Spleen (tissue), 11 donors: ENCODE data around the gene MPZ. TPM values are rescaled to one million over a fixed set of nuclear protein-coding genes. Genes with fewer than 3 reads are reported as not detected.

Source experiments
- DNase-seq: peaks from one replicate; pipeline ENCODE4 v3.0.0-alpha.2; 2020
- H3K27ac ChIP-seq, 8 donors: fragments of 200-600 bp; sonication (generic) in 7 of 8; 1 replicate in 4 of 8; 2 replicates in 4 of 8; pipeline versions ENCODE4 v1.5.0 to v1.8.0; 2016 to 2021; ENCODE audit warnings: inconsistent platforms in 4 of 8, mild to moderate bottlenecking in 4 of 8, moderate library complexity in 1 of 8
- H3K27me3 ChIP-seq, 7 donors: fragments of 200-600 bp; sonication (generic) in 6 of 7; replicated peaks in 1 of 7; 1 replicate in 4 of 7; 2 replicates in 3 of 7; pipeline versions ENCODE4 v1.5.0 to v1.8.0; 2016 to 2021; ENCODE audit warnings: inconsistent platforms in 3 of 7, mild to moderate bottlenecking in 1 of 7
- H3K36me3 ChIP-seq, 6 donors: fragments of 200-600 bp; sonication (generic) in 5 of 6; 1 replicate in 4 of 6; 2 replicates in 2 of 6; pipeline versions ENCODE4 v1.5.0 to v1.8.0; 2016 to 2021; ENCODE audit warnings: inconsistent platforms in 2 of 6
- H3K4me1 ChIP-seq, 6 donors: fragments of 200-600 bp; sonication (generic) in 5 of 6; 1 replicate in 3 of 6; 2 replicates in 3 of 6; pipeline versions ENCODE4 v1.5.0 to v1.8.0; 2016 to 2021; ENCODE audit warnings: inconsistent platforms in 3 of 6
- H3K4me3 ChIP-seq, 8 donors: fragments of 200-600 bp; sonication (generic) in 7 of 8; 1 replicate in 4 of 8; 2 replicates in 4 of 8; pipeline versions ENCODE4 v1.5.0 to v1.8.0; 2016 to 2021; ENCODE audit warnings: inconsistent platforms in 4 of 8, mild to moderate bottlenecking in 4 of 8, moderate library complexity in 2 of 8
- H3K9me3 ChIP-seq, 8 donors: fragments of 200-600 bp; sonication (generic) in 7 of 8; 1 replicate in 4 of 8; 2 replicates in 4 of 8; pipeline versions ENCODE4 v1.5.0 to v1.8.0; 2016 to 2021; ENCODE audit warnings: inconsistent platforms in 4 of 8
- CTCF ChIP-seq, 11 experiments: fragments of 200-600 bp in 7 of 11; fragments of 450-650 bp in 4 of 11; sonication (generic) in 4 of 11; IDR thresholded peaks in 8 of 11; conservative IDR thresholded peaks in 3 of 11; 1 replicate in 7 of 11; 2 replicates in 4 of 11; pipeline versions ENCODE4 v1.4.0 to v1.8.0; 2016 to 2021; ENCODE audit warnings: antibody characterized with exemption in 11 of 11, inconsistent platforms in 4 of 11, mild to moderate bottlenecking in 1 of 11
- POLR2A ChIP-seq, 3 donors: fragments of 450-650 bp; IDR thresholded peaks; one replicate each; pipeline ENCODE4 v1.5.1; 2017; ENCODE audit warnings: antibody characterized with exemption in 3 of 3, mild to moderate bottlenecking in 1 of 3
- POLR2AphosphoS5 ChIP-seq, 3 donors: sonication (generic); formaldehyde crosslinking; IDR thresholded peaks; one replicate each; pipeline ENCODE4 v1.5.1; 2017; ENCODE audit warnings: antibody characterized with exemption in 3 of 3
- WGBS, 5 donors: extraction: QIAGEN DNeasy Blood & Tissue Kit in 3 of 5; methylation state at CpG; one replicate each; pipeline versions ENCODE4 v1.1.5 to v1.1.7; 2013 to 2018; 5-methylcytosine and 5-hydroxymethylcytosine counted together
- intact Hi-C: fragments of 100-400 bp; cut with DNase I; formaldehyde crosslinking; loops from one replicate; pipeline ENCODE4 v1.15.0; 2023; ENCODE audit warnings: low total_unique reads
- polyA plus RNA-seq, 3 donors: library from polyadenylated mRNA; stranded (reverse); fragments of 200-250 nt; gene quantifications; one replicate each; pipeline ENCODE4 v1.2.1, GENCODE V29; 2013
- total RNA-seq, 7 donors: library from RNA; depleted of rRNA in 3 of 7; stranded (reverse); fragments of >200 nt in 3 of 7; fragmentation: NEBNext Ultra II Directional in 4 of 7; extraction: Animal tissue kit (Norgen Biotek cat#: 25700) in 4 of 7; gene quantifications; one replicate each; pipeline versions ENCODE4 v1.1.0 to v1.2.1, GENCODE V29; 2016 to 2021
- donor health status: healthy with polysubstance abuse.
- donor health status: DM: no; HTN: no; CAD: no; lungs with moderate emphysema.
- donor health status: DM: no; HTN: no; CAD: no.
- donor health status: Bipolar disorder and iron deficiency.
- donor health status: healthy.
- donor health status: DM: no; HTN: no; CAD: no.
- donor health status: DM: yes; HTN: yes; CAD: no.

MPZ gene
- total and polyA plus RNA-seq, 10 donors, result 1.5 to 11.9 (median 6.9) TPM

- no peak for TF ChIP-seq POLR2A (IDR thresholded peaks at IDR 0.05)
- TF ChIP-seq CTCF (IDR thresholded peaks at IDR 0.05 in 8 of 11, conservative IDR thresholded peaks at IDR 0.05 in 3 of 11), result no peak
- TF ChIP-seq POLR2AphosphoS5 (IDR thresholded peaks at IDR 0.05), result no peak
- no peak overlapping the region for H3K4me3 ChIP-seq
- DNase-seq, result no peak
- H3K9me3 ChIP-seq, result peaks cover 0 to 22% (median 17%) of the 10 kb centered on the region in 8 donors
- no peak overlapping the region for H3K27ac ChIP-seq
- peaks cover 0 to 16% (median 12%) of the 10 kb centered on the region in 6 donors for H3K4me1 ChIP-seq
- H3K36me3 ChIP-seq, result no peaks in the 10 kb centered on the region
- intact Hi-C loops, result no loop called here
- 51 to 56% (median 55%) methylated on average over 9 of the region's 9 CpGs for whole genome bisulfite sequencing, 5 donors
- H3K27me3 ChIP-seq, result peaks cover 4 to 73% (median 31%) of the 10 kb centered on the region in 7 donors
Measured at GRCh38 chr1:161260376-161261260, 49.1 kb downstream of the MPZ start.

- WGBS, 5 donors, result 77 to 95% (median 79%) methylated on average over 1 of the region's 1 CpG
- H3K27me3 ChIP-seq, result peaks cover 4 to 68% (median 31%) of the 10 kb centered on the region in 7 donors
Measured at GRCh38 chr1:161259765-161260164, 50.0 kb downstream of the MPZ start.

GRCh38 chr1:161259345-161259702 lies 50.4 kb downstream of the MPZ start:
- Histone ChIP-seq H3K4me1 (peaks cover 0 to 16% (median 12%) of the 10 kb centered on the region in 6 donors), H3K36me3 (no peaks in the 10 kb centered on the region), H3K27me3 (peaks cover 4 to 66% (median 31%) of the 10 kb centered on the region in 7 donors), H3K27ac (no peak overlapping the region), H3K9me3 (peaks cover 0 to 22% (median 17%) of the 10 kb centered on the region in 8 donors), H3K4me3 (peak overlapping the region in 1 of 8 donors; percentile 67)
- DNase-seq, result no peak
- intact Hi-C loops, result no loop called here
- TF ChIP-seq POLR2A (IDR thresholded peaks at IDR 0.05) (no peak), POLR2AphosphoS5 (IDR thresholded peaks at IDR 0.05) (no peak), CTCF (IDR thresholded peaks at IDR 0.05 in 8 of 11, conservative IDR thresholded peaks at IDR 0.05 in 3 of 11) (no peak)
- 45 to 62% (median 58%) methylated on average over 6 of the region's 6 CpGs for WGBS, 5 donors

More at GRCh38 chr1:161259765-161260164, 50.0 kb downstream of the MPZ start:
- H3K36me3 ChIP-seq, result no peaks in the 10 kb centered on the region
- H3K27ac ChIP-seq, result no peak overlapping the region
- TF ChIP-seq CTCF (IDR thresholded peaks at IDR 0.05 in 8 of 11, conservative IDR thresholded peaks at IDR 0.05 in 3 of 11) (no peak), POLR2A (IDR thresholded peaks at IDR 0.05) (no peak), POLR2AphosphoS5 (IDR thresholded peaks at IDR 0.05) (no peak)
- peaks cover 0 to 16% (median 12%) of the 10 kb centered on the region in 6 donors for H3K4me1 ChIP-seq
- H3K9me3 ChIP-seq, result peaks cover 0 to 22% (median 17%) of the 10 kb centered on the region in 8 donors
- intact Hi-C loops, result no loop called here
- no peak overlapping the region for H3K4me3 ChIP-seq
- DNase-seq, result no peak
